Non-pigmented ciliary epithelial cell (primary cell): Measurements from ENCODE around the gene PARK7.

Experiments
- DNase-seq: peaks from one replicate; pipeline ENCODE4 v3.0.0-alpha.2; 2010; ENCODE audit warnings: low read depth

PARK7 gene

GRCh38 chr1:8024329-8024728 is 62.8 kb downstream of the PARK7 start:
- no peak for DNase-seq

GRCh38 chr1:8025061-8025670 is 63.7 kb downstream of the PARK7 start:
- DNase-seq: no peak

- DNase-seq: no peak
Measured at GRCh38 chr1:8025671-8026144, 64.2 kb downstream of the PARK7 start.

- DNase-seq: no peak
Measured at GRCh38 chr1:8026153-8026975, 64.9 kb downstream of the PARK7 start, which contains the start of gene ERRFI1. ERRFI1 (minus strand) TSS chr1:8026309; CDS start chr1:8015619, 10,690 bp downstream.

GRCh38 chr1:8026976-8027747 is 65.7 kb downstream of the PARK7 start:
- no peak for DNase-seq

GRCh38 chr1:8027748-8028570 is 66.4 kb downstream of the PARK7 start:
- no peak for DNase-seq

- no peak for DNase-seq
Measured at GRCh38 chr1:8028571-8028910, 67.0 kb downstream of the PARK7 start.

- no peak for DNase-seq
Measured at GRCh38 chr1:8031176-8031785, 69.8 kb downstream of the PARK7 start.

- no peak for DNase-seq
Measured at GRCh38 chr1:8032366-8032910, 70.9 kb downstream of the PARK7 start.

- no peak for DNase-seq
Measured at GRCh38 chr1:8033322-8033721, 71.8 kb downstream of the PARK7 start.
